Measurements from ENCODE around the gene BRD3. TPM values are rescaled to one million over a fixed set of nuclear protein-coding genes. Genes with fewer than 3 reads are reported as not detected.

BRD3 gene
- total and polyA plus RNA-seq, 11 donors = 10.3 to 37.3 (median 27.5) TPM

DNA sequence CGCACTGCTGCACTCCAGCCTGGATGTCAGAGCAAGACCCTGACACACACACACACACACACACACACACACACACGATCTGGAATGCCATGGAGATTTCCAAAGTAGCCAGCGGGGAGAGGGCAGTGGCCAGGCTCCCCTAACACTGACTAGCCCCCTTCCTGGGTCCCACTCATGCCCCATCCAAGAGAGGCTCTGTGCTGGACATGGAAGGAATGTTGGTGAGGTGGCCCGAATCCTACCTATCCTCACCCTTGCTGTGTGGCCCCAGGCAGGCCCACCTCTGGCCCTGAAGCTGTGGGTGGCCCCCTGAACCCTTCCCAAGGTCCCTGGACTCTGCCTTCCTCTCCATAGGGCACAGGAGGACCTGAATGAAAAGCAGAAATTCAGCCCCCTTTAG lies 7.3 kb downstream of the BRD3 start:
- intact Hi-C loops (cut with DNase I) = loop anchor here in 2 of 10 donors (5.0 to 10.0 kb wide), 2 partner anchors 33 to 74 kb away; partner anchors contain the start of genes BRD3OS (in 1 of the 2) and WDR5 (in 1 of the 2)
- WGBS, 4 donors = 66 to 78% (median 75%) methylated on average over 3 to 4 of the region's 4 CpGs
- peaks cover 8 to 99% (median 81%) of the 10 kb centered on the region in 12 donors for H3K4me1 ChIP-seq

DNA sequence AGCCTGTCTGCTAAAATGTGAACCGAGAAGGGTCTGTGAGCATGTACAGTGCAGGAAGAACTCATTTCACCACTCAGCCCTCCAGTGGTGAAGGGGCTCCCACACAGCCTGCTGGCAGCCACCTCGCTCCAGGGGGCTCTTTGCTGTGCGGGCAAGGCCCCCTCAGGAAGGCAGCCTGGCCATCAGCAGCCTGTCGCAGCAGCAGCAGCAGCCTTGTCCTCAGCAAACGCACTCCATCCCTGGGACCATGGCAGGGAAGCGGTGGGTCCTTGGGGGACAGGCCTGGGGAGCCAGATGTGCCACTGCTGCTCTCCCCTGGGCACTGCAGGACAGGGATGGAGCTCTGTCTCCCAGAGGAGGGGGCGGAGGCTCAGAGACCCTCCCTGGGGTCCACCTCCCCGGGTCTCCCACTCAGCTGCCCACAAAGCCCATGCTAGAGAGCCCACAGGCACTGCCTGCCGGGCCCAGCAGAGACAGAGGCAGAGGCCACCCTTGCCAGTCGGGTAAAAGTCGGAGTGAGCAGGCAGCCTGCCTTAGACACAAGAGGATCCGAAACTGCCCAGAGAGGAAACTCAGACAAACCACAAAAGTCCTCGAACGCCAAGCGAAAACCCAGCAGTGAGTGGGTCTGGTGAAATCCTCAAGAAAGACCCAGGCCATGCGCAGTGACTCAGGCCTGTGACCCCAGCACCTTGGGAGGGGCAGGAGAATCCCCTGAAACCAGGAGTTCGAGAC lies 8.0 kb downstream of the BRD3 start:
- H3K36me3 ChIP-seq = no peaks in the 10 kb centered on the region
- intact Hi-C loops (cut with DNase I) = loop anchor here in 2 of 10 donors (5.0 to 10.0 kb wide), 2 partner anchors 33 to 75 kb away; partner anchors contain the start of genes BRD3OS (in 1 of the 2) and WDR5 (in 1 of the 2)
- H3K4me1 ChIP-seq = peaks cover 13 to 99% (median 79%) of the 10 kb centered on the region in 12 donors
- ATAC-seq (peak in 1 of 4 donors; percentile 3), DNase-seq (peak in 2 of 5 donors; percentile 39 to 66)
- no peak for TF ChIP-seq POLR2A (IDR thresholded peaks at IDR 0.05)
- TF ChIP-seq, protein P1, sequence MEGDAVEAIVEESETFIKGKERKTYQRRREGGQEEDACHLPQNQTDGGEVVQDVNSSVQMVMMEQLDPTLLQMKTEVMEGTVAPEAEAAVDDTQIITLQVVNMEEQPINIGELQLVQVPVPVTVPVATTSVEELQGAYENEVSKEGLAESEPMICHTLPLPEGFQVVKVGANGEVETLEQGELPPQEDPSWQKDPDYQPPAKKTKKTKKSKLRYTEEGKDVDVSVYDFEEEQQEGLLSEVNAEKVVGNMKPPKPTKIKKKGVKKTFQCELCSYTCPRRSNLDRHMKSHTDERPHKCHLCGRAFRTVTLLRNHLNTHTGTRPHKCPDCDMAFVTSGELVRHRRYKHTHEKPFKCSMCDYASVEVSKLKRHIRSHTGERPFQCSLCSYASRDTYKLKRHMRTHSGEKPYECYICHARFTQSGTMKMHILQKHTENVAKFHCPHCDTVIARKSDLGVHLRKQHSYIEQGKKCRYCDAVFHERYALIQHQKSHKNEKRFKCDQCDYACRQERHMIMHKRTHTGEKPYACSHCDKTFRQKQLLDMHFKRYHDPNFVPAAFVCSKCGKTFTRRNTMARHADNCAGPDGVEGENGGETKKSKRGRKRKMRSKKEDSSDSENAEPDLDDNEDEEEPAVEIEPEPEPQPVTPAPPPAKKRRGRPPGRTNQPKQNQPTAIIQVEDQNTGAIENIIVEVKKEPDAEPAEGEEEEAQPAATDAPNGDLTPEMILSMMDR (IDR thresholded peaks at IDR 0.05) = no peak
- WGBS, 4 donors = 72 to 85% (median 83%) methylated on average over 14 to 17 of the region's 17 CpGs
- H3K27ac ChIP-seq = peak overlapping the region in 1 of 12 donors; percentile 32
- no peaks in the 10 kb centered on the region for H3K9me3 ChIP-seq
- H3K27me3 ChIP-seq = no peaks in the 10 kb centered on the region
- H3K4me3 ChIP-seq = no peak overlapping the region

More for the DNA sequence above, 7.3 kb downstream of the BRD3 start:
- Histone ChIP-seq H3K4me3 (no peak overlapping the region), H3K9me3 (no peaks in the 10 kb centered on the region), H3K36me3 (no peaks in the 10 kb centered on the region), H3K27me3 (no peaks in the 10 kb centered on the region), H3K27ac (no peak overlapping the region)
- DNase-seq = no peak
- ATAC-seq = no peak
- TF ChIP-seq, protein P1 (IDR thresholded peaks at IDR 0.05) = no peak
- TF ChIP-seq POLR2A (IDR thresholded peaks at IDR 0.05) = no peak

DNA sequence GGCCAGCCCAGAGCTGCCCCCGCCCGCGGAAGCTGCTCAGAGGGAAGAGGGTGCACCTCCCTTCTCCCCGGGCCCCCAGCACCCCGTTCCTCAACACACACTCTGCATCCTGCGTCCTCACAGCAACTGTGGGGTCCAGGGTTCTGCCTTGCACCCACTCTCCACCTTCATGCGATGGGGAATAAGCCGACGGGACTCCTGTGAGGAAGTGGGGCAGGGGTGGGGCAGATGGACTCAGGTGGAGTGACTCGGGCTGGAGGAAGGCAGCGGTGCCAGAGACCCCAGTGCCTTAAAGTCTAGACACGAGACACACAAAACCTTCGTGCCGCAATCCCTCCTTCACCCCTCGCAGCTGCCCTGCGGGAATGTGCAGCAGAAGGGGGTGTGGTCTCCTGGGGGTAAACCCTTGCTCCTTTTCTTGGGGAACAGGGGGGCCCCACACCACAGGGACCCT lies 8.6 kb downstream of the BRD3 start:
- Histone ChIP-seq H3K9me3 (no peaks in the 10 kb centered on the region), H3K36me3 (no peaks in the 10 kb centered on the region), H3K4me1 (peaks cover 13 to 94% (median 73%) of the 10 kb centered on the region in 12 donors), H3K4me3 (no peak overlapping the region), H3K27me3 (no peaks in the 10 kb centered on the region), H3K27ac (no peak overlapping the region)
- DNase-seq (peak in 1 of 5 donors; percentile 4), ATAC-seq (no peak)
- intact Hi-C loops (cut with DNase I) = no loop called here
- TF ChIP-seq POLR2A (IDR thresholded peaks at IDR 0.05) = no peak
- TF ChIP-seq, protein P1 (IDR thresholded peaks at IDR 0.05) = no peak
- WGBS, 4 donors = 81 to 90% (median 85%) methylated on average over 10 to 16 of the region's 16 CpGs

DNA sequence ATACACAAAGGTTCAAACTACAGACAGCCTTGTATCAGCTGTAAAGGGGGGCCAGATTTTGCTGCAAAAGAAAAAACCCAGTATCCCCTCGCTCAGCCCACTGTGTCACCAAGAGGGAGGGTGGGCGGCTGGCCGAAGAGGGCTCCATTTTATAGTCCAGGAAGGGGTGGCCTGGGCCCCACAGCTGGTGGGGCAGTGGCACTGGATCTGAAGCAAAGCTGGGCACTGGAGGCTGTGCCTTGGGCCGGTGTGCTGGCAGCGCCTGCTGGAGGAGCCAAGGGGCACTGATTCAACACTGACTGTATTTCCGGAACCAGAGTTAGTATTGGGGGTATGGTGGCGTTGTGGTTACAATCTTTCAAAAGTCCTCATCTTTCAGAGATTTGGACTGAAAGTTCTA lies 9.1 kb downstream of the BRD3 start:
- Histone ChIP-seq H3K27me3 (no peaks in the 10 kb centered on the region), H3K4me1 (peaks cover 13 to 89% (median 71%) of the 10 kb centered on the region in 12 donors), H3K36me3 (no peaks in the 10 kb centered on the region), H3K9me3 (no peaks in the 10 kb centered on the region), H3K27ac (no peak overlapping the region), H3K4me3 (no peak overlapping the region)
- no peak for TF ChIP-seq POLR2A (IDR thresholded peaks at IDR 0.05)
- TF ChIP-seq, protein P1 (IDR thresholded peaks at IDR 0.05) = no peak
- intact Hi-C loops (cut with DNase I) = no loop called here
- no peak for ATAC-seq
- 61 to 85% (median 81%) methylated on average over 4 to 7 of the region's 7 CpGs for WGBS, 4 donors
- peak in 2 of 5 donors; percentile 3 to 44 for DNase-seq

All from heart left ventricle (tissue), 16 donors.